Trophoblast cell (in vitro differentiated cells and primary cell): Measurements from ENCODE around the gene CELA2B.

Experiments used
- DNase-seq, 2 donors: peaks; one replicate each; pipeline ENCODE4 v3.0.0-alpha.2; 2016
- H2AFZ ChIP-seq: 2 replicates; pipeline ENCODE4 v1.6.1; 2013; ENCODE audit warnings: low read length, moderate library complexity, mild to moderate bottlenecking; ENCODE audit not compliant: insufficient read depth, poor library complexity
- H2AK5ac ChIP-seq: 2 replicates; pipeline ENCODE4 v1.6.1; 2013; ENCODE audit warnings: mild to moderate bottlenecking, low read length
- H2BK120ac ChIP-seq: 2 replicates; pipeline ENCODE4 v1.6.1; 2013; ENCODE audit warnings: low read length, mild to moderate bottlenecking, moderate library complexity; ENCODE audit not compliant: insufficient read depth, poor library complexity
- H2BK12ac ChIP-seq: 2 replicates; pipeline ENCODE4 v1.6.1; 2013; ENCODE audit warnings: mild to moderate bottlenecking, low read length, moderate library complexity
- H2BK5ac ChIP-seq: 2 replicates; pipeline ENCODE4 v1.6.1; 2013; ENCODE audit warnings: low read length, low read depth, moderate library complexity, mild to moderate bottlenecking; ENCODE audit not compliant: poor library complexity
- H3K14ac ChIP-seq: 2 replicates; pipeline ENCODE4 v1.6.1; 2013; ENCODE audit warnings: mild to moderate bottlenecking, low read length
- H3K18ac ChIP-seq: 2 replicates; pipeline ENCODE4 v1.6.1; 2013; ENCODE audit warnings: mild to moderate bottlenecking, low read length
- H3K23ac ChIP-seq: 2 replicates; pipeline ENCODE4 v1.6.1; 2013; ENCODE audit warnings: low read length
- H3K27ac ChIP-seq: 2 replicates; pipeline ENCODE4 v1.5.1; 2013; ENCODE audit warnings: low read depth, mild to moderate bottlenecking, inconsistent platforms, low read length, moderate library complexity
- H3K27me3 ChIP-seq: 2 replicates; pipeline ENCODE4 v1.6.1; 2013; ENCODE audit warnings: inconsistent platforms, mild to moderate bottlenecking, low read length, moderate library complexity; ENCODE audit not compliant: insufficient read depth
- H3K36me3 ChIP-seq, 2 experiments: 1 replicate in 1 of 2; 2 replicates in 1 of 2; pipeline ENCODE4 v1.6.1; 2013; ENCODE audit warnings: low read length in 2 of 2, mild to moderate bottlenecking in 2 of 2, moderate library complexity in 1 of 2; ENCODE audit not compliant: insufficient read depth in 2 of 2, control insufficient read depth in 1 of 2
- H3K4ac ChIP-seq: 2 replicates; pipeline ENCODE4 v1.6.1; 2013; ENCODE audit warnings: low read depth, mild to moderate bottlenecking, low read length, moderate library complexity
- H3K4me1 ChIP-seq, 2 experiments: 1 replicate in 1 of 2; 2 replicates in 1 of 2; pipeline ENCODE4 v1.6.1; 2013; ENCODE audit warnings: low read length in 2 of 2, mild to moderate bottlenecking in 2 of 2, moderate library complexity in 1 of 2; ENCODE audit not compliant: insufficient read depth in 2 of 2, control insufficient read depth in 1 of 2
- H3K4me2 ChIP-seq: 2 replicates; pipeline ENCODE4 v1.6.1; 2013; ENCODE audit warnings: inconsistent platforms, mild to moderate bottlenecking, low read length, moderate library complexity
- H3K4me3 ChIP-seq: 2 replicates; pipeline ENCODE4 v1.5.1; 2013; ENCODE audit warnings: mild to moderate bottlenecking, low read depth, low read length, inconsistent platforms
- H3K79me1 ChIP-seq: one replicate; pipeline ENCODE4 v1.6.1; 2013; ENCODE audit warnings: low read length
- H3K79me2 ChIP-seq: 2 replicates; pipeline ENCODE4 v1.6.1; 2013; ENCODE audit warnings: low read length, mild to moderate bottlenecking; ENCODE audit not compliant: control insufficient read depth, insufficient read depth, poor library complexity
- H3K9ac ChIP-seq: 2 replicates; pipeline ENCODE4 v1.6.1; 2013; ENCODE audit warnings: mild to moderate bottlenecking, low read length
- H3K9me3 ChIP-seq: 2 replicates; pipeline ENCODE4 v1.6.1; 2013; ENCODE audit warnings: low read depth, mild to moderate bottlenecking, control low read depth, inconsistent platforms, low read length; ENCODE audit not compliant: insufficient read depth
- H4K12ac ChIP-seq: 2 replicates; pipeline ENCODE4 v1.6.1; 2013; ENCODE audit warnings: low read depth, mild to moderate bottlenecking, low read length, moderate library complexity
- H4K8ac ChIP-seq: 2 replicates; pipeline ENCODE4 v1.6.1; 2013; ENCODE audit warnings: low read depth, mild to moderate bottlenecking, low read length, moderate library complexity
- H4K91ac ChIP-seq: one replicate; pipeline ENCODE4 v1.6.1; 2013; ENCODE audit warnings: low read depth, mild to moderate bottlenecking, low read length, moderate library complexity
- WGBS: extraction: QIAGEN DNeasy Blood & Tissue Kit; methylation state at CpG from one replicate; pipeline ENCODE4 v1.1.7; 2013; ENCODE audit warnings: missing lambda C conversion rate; ENCODE audit not compliant: insufficient read length, insufficient coverage; ENCODE audit errors: extremely low coverage; 5-methylcytosine and 5-hydroxymethylcytosine counted together

The CELA2B gene

DNA sequence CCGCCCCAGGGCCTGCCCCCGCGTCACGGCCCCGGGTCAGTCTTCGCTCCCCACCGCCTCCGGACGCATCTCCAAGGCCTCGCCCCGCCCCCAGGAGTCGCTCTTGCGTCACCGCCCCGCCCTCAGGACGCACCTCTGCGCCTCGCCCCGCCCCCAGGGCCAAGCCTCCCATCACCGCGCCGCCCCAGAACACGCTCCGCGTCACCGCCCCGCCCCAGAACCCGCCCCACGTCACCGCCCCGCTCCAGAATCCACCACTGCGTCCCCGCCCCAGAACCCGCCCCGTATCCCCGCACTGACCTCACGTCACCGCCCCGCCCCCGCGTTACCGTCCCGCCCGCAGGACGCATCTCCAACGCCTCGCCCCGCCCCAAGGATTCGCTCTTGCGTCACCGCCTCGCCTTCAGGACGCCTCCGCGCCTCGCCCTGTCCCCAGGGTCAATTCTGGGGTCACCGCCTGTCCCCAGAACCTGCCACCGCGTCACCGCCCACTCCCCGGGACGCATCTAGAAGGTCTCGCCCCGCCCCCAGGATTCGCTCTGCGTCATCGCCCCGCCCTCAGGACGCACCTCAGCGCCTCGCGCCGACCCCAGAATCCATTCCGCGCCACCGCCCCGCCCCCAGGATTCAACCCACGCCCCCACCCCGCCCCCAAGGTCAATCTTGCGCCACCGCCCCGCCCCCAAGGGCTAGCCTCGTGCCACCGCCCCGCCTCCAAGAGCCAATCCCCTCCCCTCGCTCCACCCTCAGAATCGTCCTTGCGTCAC lies 48.6 kb downstream of the CELA2B start:
- Histone ChIP-seq H4K12ac (peak overlapping the region; percentile 47), H2BK120ac (peak overlapping the region; percentile 78), H3K9ac (peak overlapping the region; percentile 75), H3K79me2 (peaks cover 3% of the 10 kb centered on the region), H3K27me3 (no peaks in the 10 kb centered on the region), H2AFZ (peak overlapping the region; percentile 74), H3K79me1 (peaks cover 11% of the 10 kb centered on the region), H4K8ac (peak overlapping the region; percentile 79), H3K36me3 (no peaks in the 10 kb centered on the region), H3K27ac (peak overlapping the region; percentile 87), H3K4me3 (peak overlapping the region; percentile 97), H3K18ac (peak overlapping the region; percentile 56), H3K14ac (peak overlapping the region; percentile 75), H3K4me2 (peak overlapping the region; percentile 43), H3K9me3 (no peaks in the 10 kb centered on the region), H2AK5ac (no peak overlapping the region), H3K23ac (no peak overlapping the region), H2BK12ac (peak overlapping the region; percentile 50), H4K91ac (peak overlapping the region; percentile 85), H2BK5ac (peak overlapping the region; percentile 78), H3K4me1 (peaks cover 5 to 6% of the 10 kb centered on the region in 2 experiments), H3K4ac (peak overlapping the region; percentile 41)
- WGBS = no CpG with 5 or more reads among the region's 88 CpGs
- DNase-seq = peak; percentile 98 to 99

DNA sequence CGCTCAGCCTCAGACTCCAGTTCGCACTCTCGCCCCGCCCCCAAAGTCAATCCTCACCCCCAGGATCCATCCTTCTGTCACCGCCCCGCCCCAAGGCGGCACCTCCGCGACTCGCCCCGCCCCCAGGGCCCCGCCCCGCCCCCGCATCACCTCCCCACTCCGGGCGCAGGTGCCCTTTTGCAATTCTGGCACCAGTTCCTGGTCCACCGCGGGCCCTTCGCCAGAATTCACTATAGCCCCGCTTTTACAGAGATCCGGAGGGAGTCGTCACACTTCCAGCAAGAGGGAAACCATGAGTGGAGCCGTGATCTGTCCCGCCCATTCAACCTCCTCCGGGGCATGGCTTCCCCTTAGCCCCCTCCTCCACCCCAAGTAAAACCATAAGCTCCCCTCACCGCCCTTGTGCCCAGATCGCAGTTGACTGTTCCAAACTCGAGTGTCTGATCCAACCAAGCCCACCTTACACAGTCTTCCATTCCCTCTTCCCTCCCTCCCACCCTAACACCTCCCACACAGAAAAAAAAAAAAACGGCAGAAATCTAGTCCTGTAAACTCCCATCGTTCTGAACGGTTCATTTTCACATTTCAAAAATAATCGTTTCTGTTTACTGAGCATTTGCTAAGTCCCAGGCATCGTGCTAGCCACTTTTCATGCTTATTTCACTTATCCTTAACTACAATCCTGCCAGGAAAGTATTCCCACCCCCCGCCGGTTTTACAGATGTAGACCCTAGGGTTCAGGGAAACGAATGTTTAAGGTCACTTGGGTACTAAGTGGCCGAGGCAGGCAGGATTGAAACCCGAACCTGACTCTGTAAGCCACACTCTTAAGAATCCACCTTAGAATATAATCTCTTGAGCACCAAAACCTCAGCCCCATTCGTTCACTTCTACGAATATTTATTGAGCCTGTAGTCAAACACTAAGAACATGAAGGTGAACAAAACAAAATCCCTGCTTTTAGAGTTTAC lies 49.4 kb downstream of the CELA2B start:
- peak overlapping the region; percentile 54 for H2BK5ac ChIP-seq
- H3K4me3 ChIP-seq = peak overlapping the region; percentile 76
- H3K14ac ChIP-seq = peak overlapping the region; percentile 44
- H3K18ac ChIP-seq = peak overlapping the region; percentile 75
- H2BK120ac ChIP-seq = no peak overlapping the region
- H3K4me2 ChIP-seq = peak overlapping the region; percentile 91
- H4K12ac ChIP-seq = peak overlapping the region; percentile 18
- peaks cover 5 to 6% of the 10 kb centered on the region in 2 experiments for H3K4me1 ChIP-seq
- no peaks in the 10 kb centered on the region for H3K27me3 ChIP-seq
- H4K91ac ChIP-seq = peak overlapping the region; percentile 38
- H3K36me3 ChIP-seq = peaks cover 0 to 1% of the 10 kb centered on the region in 2 experiments
- WGBS = no CpG with 5 or more reads among the region's 40 CpGs
- no peak overlapping the region for H2BK12ac ChIP-seq
- peak in 1 of 2 donors; percentile 18 for DNase-seq
- peak overlapping the region; percentile 33 for H3K27ac ChIP-seq
- H2AK5ac ChIP-seq = no peak overlapping the region
- H3K9ac ChIP-seq = no peak overlapping the region
- peak overlapping the region; percentile 8 for H2AFZ ChIP-seq
- no peak overlapping the region for H3K4ac ChIP-seq
- H3K79me2 ChIP-seq = peaks cover 3% of the 10 kb centered on the region
- peak overlapping the region; percentile 78 for H4K8ac ChIP-seq
- peaks cover 11% of the 10 kb centered on the region for H3K79me1 ChIP-seq
- no peaks in the 10 kb centered on the region for H3K9me3 ChIP-seq
- H3K23ac ChIP-seq = no peak overlapping the region

DNA sequence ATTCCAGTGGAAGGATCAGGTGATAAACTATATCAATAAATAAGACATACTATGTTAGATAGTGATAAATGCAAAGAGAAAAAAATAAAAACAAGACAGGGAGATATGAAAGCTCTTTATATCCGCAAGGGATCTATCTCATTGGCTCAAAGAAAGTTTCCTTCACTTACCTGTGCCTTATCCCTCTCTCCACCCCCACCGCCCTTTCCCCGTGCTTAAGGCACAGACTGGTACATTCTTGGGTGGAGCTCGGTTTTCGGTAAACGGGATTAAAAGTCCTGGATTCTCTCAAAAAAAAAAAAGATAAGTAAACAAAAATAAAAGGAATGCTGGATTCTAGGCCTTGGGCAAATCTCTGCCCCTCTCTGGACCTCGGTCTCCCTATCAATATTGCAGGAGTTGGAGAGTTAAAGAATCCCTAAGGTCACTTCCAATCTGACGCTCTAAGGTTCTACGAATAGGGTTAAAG lies 50.2 kb downstream of the CELA2B start:
- no peak overlapping the region for H3K23ac ChIP-seq
- no peak overlapping the region for H2AFZ ChIP-seq
- H2AK5ac ChIP-seq = no peak overlapping the region
- no peak overlapping the region for H4K12ac ChIP-seq
- H3K9ac ChIP-seq = no peak overlapping the region
- no peak overlapping the region for H2BK120ac ChIP-seq
- no peak overlapping the region for H2BK12ac ChIP-seq
- H3K4me1 ChIP-seq = peaks cover 5 to 6% of the 10 kb centered on the region in 2 experiments
- H3K14ac ChIP-seq = no peak overlapping the region
- peak overlapping the region; percentile 71 for H3K4me2 ChIP-seq
- no peak overlapping the region for H4K8ac ChIP-seq
- H3K79me1 ChIP-seq = peaks cover 11% of the 10 kb centered on the region
- H3K18ac ChIP-seq = no peak overlapping the region
- H3K79me2 ChIP-seq = peaks cover 3% of the 10 kb centered on the region
- H3K9me3 ChIP-seq = no peaks in the 10 kb centered on the region
- H3K4ac ChIP-seq = no peak overlapping the region
- no peak overlapping the region for H2BK5ac ChIP-seq
- H4K91ac ChIP-seq = no peak overlapping the region
- no peaks in the 10 kb centered on the region for H3K27me3 ChIP-seq
- H3K27ac ChIP-seq = no peak overlapping the region
- H3K36me3 ChIP-seq = peaks cover 0 to 6% of the 10 kb centered on the region in 2 experiments
- H3K4me3 ChIP-seq = no peak overlapping the region
- no peak for DNase-seq
- WGBS = no CpG with 5 or more reads among the region's 9 CpGs
